ENCODE results near the gene COL6A3. TPM values are rescaled to one million over a fixed set of nuclear protein-coding genes. Genes with fewer than 3 reads are reported as not detected.

Gene COL6A3
- total RNA-seq, 1 experiment from 2014 or later, result 1.2 TPM

GRCh38 chr2:237437566-237437965, 23.6 kb upstream of the COL6A3 start:
- 0 out of 2 replicates have a peak, but pooled peaks cover 16% of the 10 kb centered on the region for H3K27me3 ChIP-seq (ENCODE audit: insufficient read depth, low read length)
- peaks cover 0 to 18% of the 10 kb centered on the region in 2 experiments; a peak in 3 of 4 replicates for H3K4me1 ChIP-seq (ENCODE audit: control insufficient read depth in 1 of 2, insufficient read depth in 2 of 2, low read length in 2 of 2)
- no peak overlapping the region for H3K4me3 ChIP-seq (replicated peaks in 1 of 2; ENCODE audit: low read depth in 1 of 2, low read length in 2 of 2)
- DNase-seq (ENCODE audit: low read depth, low spot score) (no peak), ATAC-seq (no peak)
- H3K9me3 ChIP-seq (ENCODE audit: control insufficient read depth in 1 of 2, insufficient read depth in 1 of 2, low read depth in 1 of 2, low read length in 2 of 2), result no peaks in the 10 kb centered on the region
- no peak overlapping the region for H3K4me2 ChIP-seq (ENCODE audit: low read length)
- TF ChIP-seq CEBPB (IDR thresholded peaks at IDR 0.05; ENCODE audit: low read depth) (no peak), EZH2phosphoT487 (IDR thresholded peaks at IDR 0.05; ENCODE audit: borderline replicate concordance) (no peak), TCF7L2 (IDR thresholded peaks at IDR 0.05; ENCODE audit: borderline replicate concordance, extremely low read depth, insufficient read depth, insufficient read length) (no peak), EGR1 (IDR thresholded peaks at IDR 0.05; ENCODE audit: low read depth) (no peak), ELF1 (IDR thresholded peaks at IDR 0.05; ENCODE audit: borderline replicate concordance, low read depth) (no peak), REST (IDR thresholded peaks at IDR 0.05; ENCODE audit: low read depth) (no peak), JUND (IDR thresholded peaks at IDR 0.05) (no peak), ZNF274 (IDR thresholded peaks at IDR 0.05; ENCODE audit: low read depth, low read length) (no peak)
- CTCF ChIA-PET, result interaction anchor here (0.8 kb wide), 1 partner anchor 16 kb away, joined by 3 read pairs; no protein-coding TSS in a partner anchor
- no peak overlapping the region for H3K27ac ChIP-seq (ENCODE audit: low read depth, low read length)
- no peak overlapping the region for H2AFZ ChIP-seq (ENCODE audit: low read depth, low read length, poor library complexity, severe bottlenecking)
- H3K9me2 ChIP-seq (ENCODE audit: insufficient read depth), result no peaks in the 10 kb centered on the region
- no peaks in the 10 kb centered on the region for H3K36me3 ChIP-seq (ENCODE audit: control insufficient read depth in 1 of 2, insufficient read depth in 2 of 2, low read length in 2 of 2)
- BruUV-seq (replicated peaks), result no TSS peak
- H3K9ac ChIP-seq (ENCODE audit: low read length), result no peak overlapping the region
- no peaks in the 10 kb centered on the region for H4K20me1 ChIP-seq (ENCODE audit: insufficient read depth)
- RAD21 ChIA-PET (ENCODE audit: low non-redundant PET in 1 of 2, low total read pairs in 2 of 2, uncharacterized antibody in 2 of 2, unreplicated experiment in 2 of 2), result no interaction called here
- POLR2A ChIA-PET, result no interaction called here
- intact Hi-C loops (cut with micrococcal nuclease), result no loop called here
- H3K79me2 ChIP-seq (ENCODE audit: insufficient read depth, low read length), result no peaks in the 10 kb centered on the region
